GM03348 (cell line): ENCODE data around the gene SNORC.
"Not testable (repeated sequence)": the region's sequence is repeated elsewhere in the genome, so short reads cannot be mapped to it uniquely, and the experiment has no call there.

Experiments used
- DNase-seq: peaks from one replicate; pipeline ENCODE4 v3.0.0; 2012; ENCODE audit warnings: low spot score

Gene SNORC

DNA sequence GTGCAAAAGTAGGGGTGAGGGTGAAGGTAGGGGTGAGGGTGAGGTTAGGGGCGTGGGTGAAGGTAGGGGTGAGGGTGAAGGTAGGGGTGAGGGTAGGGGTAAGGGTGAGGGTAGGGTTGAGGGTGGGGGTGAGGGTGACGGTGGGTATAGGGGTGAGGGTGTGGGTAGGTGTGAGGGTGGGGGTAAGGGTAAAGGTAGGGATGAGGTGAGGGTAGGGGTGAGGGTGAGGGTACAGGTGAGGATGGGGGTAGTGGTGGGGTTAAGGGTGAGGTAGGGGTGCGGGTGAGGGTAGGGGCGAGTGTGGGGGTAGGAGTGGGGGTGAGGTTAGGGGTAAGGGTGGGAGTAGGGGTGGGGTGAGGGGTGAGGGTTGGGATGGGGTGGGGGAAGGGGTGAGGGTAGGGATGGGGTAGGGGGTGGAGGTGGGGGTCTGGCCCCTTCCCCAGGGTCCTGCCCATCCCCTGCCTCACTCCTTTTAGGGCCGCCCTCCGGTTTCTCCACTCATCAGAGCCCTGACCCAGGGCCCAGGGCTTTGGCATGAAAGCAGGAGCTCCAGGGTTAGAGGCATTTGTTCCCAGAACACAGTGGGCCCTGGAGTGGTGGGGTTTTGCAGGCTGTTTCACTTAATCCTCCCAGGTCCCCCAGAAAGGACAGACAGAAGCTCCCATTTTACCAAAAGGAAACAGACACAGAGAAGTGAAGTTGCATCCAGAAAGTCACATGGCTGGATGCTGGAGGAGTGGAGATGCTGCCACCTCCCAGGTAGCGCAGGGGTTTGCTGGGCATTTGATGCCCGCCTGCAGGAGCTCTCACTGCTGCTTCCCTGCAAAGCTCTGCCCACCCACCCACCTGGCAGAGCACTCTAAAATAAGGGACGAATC lies 26.9 kb downstream of the SNORC start:
- DNase-seq, result no peak

DNA sequence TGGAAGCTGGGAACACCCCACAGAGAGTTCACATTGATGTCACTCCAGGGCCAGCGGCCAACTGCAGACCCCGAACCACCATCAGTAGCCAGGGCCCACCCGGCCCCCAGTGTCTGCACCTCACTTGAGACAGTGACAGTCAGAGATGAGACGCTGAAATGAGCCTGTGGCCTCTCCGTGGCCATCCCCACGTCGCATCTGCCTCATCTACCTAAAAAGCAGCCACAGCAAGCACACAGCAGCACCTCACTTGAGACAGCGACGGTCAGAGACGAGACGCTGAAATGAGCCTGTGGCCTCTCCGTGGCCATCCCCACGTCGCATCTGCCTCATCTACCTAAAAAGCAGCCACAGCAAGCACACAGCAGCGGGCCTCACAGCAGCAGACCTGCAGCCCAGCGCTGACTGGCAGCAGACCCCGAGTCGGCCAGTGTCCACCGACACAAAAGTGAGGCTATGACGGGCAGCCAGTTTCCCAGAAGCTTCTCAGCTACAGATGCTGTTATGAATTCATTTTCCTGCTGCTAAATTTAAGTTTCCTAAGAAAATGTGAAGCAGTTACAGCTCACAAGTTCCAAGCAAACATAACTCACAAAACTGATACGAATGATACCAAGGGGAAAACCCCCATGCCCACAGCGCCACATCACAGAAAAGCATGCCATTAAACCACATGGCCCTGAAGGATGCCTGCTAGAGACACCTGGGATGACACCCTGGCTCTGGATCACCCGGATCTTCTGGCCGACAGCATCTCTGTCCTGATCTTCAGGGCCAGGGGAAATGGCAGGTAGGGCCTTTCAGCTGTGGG lies 27.7 kb downstream of the SNORC start:
- DNase-seq, result no peak

DNA sequence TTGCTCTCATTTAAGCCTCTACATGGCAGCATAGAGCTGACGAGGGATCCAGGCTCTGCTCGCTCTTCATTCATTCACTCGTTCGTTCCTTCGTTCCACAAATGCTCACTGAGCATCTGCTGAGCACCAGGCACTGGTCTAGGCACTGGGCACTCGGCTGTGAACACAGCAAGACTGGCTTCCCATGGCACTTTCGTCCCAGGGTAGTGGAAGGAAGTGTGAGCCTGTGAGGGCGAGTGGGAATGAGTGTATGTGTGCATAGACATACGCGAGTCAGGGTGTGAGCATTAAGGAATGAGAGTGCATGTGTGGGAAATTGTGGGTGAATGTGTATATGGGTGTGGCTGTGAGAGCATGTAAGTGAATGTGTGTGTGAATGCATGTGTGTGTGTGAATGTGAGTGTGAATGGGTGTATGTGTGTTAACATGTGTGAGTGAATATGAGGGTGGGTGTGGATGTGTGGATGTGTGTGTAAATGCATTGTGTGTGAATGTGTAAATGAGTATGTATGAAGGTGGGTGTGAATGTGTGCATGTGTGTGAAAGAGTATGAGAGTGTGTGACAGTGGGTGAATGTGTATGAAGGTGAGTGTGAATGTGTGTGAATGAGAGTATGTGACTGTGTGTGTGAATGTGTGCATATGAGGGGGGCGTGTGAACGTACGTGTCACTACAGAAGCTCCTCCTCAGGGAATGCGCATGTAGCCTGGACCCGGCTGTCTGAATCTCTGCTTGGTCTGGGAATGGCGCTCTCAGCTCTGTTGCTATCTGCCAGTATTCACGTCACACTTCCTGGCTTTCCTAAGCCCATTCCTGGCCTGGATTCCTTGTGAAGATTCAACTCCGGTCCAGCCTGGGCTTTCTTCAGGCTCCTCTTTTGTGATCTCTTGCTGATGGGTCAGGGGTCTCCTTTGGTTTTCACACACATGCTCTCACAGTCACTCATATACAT lies 28.8 kb downstream of the SNORC start:
- peak; percentile 37 for DNase-seq

DNA sequence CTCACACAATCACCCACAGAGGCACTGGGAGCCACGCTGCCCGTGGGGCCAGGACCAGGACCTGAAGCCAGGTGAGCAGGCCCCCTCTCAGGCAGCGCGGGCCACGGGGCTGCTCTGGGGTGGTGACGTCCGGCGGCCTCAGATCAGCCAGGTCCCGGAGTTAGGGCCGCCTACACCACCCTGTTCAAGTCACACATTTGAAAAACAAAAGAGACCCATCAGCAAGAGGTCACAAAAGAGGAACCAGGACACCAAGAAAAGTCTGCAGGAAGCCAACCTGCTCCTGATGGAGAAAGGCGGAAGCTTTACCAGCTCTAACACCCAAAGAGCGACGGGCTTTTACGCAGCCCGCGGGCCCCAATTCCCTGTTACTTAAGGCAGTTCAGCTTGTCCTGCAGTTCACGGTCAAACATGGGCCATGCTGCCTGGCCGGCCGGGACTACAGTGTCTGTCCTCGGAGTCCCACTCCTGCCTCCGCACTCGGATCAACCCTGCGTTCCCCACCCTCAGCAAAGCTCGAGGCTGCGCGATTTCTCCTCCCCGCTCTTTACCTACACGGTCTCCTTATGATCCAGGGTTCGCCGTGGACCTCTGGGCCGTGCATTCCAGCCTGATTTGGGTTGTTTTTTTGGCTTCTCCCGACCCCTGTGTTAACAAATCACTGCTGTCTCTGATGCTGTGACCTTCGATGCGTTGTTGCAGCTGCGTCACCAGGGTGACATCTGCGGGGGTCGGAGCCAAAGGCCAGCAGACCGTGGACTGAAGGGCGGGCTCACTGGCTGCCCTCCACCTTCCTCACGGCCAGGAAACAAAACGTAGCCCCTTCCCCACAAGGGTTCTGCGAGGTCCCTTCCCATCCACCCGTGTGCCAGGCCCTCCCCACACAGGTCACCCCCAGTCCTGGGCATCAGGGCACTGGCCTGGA lies 31.0 kb downstream of the SNORC start:
- no peak for DNase-seq

DNA sequence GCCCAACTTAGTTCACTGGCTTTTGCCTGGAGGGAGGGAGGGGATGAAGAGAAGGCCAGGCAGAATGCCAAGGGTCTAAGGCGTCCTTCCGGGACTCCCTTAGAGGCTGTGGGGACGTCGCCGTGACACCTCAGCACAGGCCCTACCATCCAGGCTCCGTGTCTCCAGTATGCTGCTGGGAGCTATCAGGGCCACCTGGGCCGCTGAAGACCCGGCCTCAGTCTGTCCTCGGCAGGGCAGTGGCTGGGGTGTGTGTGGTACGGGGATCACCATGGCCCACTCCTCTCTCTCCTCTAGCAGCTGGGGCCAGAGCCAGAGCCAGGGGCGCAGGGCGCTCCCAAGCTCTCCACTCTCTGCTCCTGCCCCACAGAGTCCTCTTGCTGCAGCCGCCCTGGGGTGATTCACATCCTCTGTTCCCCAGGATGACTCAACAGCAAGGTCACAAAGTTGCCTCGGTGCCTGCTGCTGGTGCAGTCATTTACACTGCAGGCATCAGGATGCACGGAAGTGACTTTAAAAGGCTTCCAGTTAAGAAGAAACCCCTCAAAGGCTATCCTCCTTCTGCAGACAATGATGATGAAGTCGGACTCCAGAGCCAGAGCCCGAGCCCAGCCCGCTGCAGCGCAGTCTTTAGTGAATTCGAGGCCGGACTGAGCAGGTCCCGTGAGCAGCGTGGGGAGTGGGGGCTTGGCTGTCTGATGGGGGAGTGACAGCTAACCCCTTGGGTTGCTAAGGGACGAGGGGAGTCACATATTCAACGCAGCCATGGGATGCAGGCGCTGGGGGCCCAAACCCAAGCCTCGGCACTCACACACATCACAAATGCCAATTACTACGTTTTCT lies 31.9 kb downstream of the SNORC start:
- DNase-seq, result peak; percentile 94

DNA sequence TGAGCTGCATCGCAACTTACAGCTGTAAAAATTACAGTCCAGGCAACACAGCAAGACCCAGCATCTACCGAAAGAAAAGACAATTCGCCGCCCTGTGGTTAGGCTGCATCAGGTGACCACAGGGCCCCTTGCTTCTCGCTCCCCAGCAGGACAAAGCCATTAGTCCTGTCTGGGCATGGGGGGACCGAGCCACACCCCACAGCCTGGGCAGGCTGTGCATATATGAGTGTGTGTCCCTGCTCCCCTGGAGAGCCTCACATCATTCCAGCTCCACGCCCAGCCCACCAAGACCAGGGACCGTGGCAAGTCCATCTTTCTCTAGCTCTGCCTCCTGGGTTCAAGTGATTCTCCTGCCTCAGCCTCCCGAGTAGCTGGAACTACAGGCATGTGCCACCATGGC lies 33.9 kb downstream of the SNORC start:
- no peak for DNase-seq

DNA sequence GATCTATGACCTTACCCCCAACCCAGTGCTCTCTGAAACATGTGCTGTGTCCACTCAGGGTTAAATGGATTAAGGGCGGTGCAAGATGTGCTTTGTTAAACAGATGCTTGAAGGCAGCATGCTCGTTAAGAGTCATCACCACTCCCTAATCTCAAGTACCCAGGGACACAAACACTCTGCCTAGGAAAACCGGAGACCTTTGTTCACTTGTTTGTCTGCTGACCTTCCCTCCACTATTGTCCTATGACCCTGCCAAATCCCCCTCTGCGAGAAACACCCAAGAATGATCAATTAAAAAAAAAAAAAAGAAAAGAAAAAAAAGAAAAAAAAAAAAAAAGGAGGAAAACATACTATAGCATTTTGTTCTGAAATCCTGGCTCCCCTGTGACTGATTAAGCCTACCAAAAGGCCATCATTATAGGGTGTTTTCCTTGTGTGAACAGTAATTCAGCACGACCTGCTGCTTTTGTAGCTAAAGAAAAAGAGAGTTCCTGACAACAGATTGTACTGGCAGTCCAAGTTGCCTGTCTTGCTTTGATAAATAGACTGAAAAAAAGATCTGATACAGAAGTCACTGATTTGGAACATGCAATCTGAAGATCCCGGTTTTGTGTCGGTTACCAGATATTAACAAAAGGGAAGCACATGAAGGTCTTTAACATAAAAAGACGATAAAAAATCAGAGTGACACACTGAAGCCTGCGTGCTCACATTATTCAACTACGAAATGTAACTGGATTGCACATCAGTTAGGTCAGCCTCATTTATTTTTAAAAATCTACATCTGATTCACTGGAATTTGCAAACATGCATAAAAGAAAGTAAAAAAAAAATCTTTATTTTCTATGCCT lies 37.0 kb downstream of the SNORC start:
- DNase-seq, result not testable (repeated sequence)

DNA sequence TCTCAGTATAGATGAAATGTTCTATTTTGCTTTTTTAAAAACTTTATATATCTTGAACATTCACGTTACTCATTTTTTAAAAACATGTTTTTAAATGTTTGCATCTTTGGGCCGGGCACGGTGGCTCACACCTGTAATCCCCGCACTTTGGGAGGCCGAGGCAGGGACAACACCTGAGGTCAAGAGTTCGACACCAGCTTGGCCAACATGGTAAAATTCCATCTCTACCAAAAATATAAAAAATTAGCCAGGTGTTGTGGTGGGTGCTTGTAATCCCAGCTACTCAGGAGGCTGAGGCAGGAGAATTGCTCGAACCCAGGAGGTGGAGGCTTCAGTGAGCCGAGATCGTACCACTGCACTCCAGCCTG lies 37.6 kb downstream of the SNORC start:
- DNase-seq, result not testable (repeated sequence)

DNA sequence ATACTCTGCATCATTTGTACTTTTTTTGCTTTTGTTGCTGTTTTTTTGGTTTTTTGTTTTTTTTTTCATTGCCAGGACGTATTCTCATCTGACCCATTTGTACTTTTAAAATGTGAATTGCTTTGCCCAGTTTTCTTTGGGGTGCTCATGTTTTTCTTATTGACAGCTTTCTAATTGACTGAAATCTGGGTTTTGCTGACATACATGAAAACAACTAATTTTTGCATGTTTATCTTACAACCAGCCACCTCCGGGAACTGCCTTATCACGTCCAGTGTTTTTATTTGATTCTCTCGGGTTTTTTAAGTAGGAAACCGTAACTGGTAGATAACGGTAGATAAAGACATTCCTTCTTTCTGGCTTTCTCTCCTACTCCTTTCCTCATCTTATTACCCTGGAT lies 38.6 kb downstream of the SNORC start:
- no peak for DNase-seq

DNA sequence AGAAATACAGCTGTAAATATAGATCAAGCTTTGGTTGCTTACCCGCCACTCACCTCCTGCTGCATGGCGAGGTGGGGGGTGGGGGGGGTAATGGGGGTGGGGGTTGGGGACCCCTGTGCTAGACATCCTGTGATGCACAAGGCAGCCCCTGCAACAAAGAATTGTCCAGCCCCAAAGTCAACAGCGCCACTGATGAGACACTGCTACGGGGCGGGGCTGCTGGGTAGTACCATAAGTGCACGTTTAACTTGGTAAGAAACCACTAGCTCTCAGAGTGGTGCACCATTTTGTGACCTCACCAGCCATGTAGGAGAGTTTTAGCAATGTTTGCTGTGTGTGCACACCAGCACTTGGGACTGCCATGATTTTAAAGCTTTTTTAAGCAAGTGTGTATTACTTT lies 40.3 kb downstream of the SNORC start:
- DNase-seq, result no peak

DNA sequence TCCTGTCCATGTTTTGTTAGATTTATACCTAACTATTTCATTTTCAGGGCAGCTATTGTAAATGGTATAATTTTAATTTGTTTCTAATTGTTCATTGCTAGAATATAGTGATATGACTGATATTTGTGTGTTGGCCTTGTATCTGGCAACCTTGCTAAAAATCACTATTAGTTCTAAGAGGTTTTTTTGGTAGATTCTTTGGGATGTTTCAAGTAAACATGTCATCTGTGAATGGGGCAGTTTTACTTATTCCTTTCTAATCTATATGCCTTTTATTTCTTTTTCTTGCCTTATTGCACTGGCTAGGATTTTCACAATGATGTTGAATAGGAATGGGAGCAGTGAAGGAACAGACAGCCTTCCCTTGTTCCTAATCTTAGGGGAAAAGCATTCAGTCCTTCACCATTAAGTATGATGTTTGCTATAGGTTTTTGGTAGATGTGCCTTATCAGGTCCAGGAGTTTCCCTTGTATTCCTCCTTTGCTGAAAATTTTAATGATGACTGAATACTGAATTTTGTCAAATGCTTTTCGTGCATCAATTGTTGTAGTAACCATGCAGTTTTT lies 41.7 kb downstream of the SNORC start:
- DNase-seq, result no peak

DNA sequence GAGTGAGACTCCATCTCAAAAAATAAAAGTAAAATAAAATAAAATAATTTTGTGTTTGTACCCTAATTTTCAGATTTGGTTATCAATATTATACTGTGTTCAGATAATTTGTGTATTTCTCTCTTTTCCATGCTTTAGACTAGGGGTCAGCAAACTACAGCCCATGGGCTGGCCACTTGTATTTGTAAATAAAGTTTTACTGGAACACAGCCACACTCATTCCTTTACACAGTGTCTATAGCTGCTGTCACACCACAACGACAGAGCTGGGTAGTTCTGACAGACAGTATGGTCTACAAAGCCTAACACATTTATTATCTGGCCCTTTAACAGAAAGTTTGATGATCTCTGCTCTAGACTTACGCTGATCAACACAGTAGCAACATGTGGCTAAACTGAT lies 43.8 kb downstream of the SNORC start:
- no peak for DNase-seq

DNA sequence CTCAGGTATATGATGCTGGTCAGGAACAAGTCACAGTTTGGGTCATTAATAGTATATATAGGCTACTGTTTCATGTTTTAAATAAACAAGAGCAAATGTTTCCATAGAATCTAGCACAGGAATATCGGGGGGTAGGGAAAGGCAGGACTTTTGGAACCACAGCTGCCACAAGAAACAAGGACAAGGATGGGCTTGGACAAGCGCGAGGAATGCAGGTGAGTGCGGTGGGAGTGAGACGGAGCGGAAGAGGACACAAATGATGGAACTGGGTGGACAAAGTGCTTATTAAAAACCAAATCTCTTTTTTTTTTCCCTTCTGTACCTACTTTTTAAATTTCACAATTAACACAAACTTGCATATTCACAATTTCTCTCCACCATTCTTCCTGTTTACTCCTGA lies 49.1 kb downstream of the SNORC start:
- no peak for DNase-seq

DNA sequence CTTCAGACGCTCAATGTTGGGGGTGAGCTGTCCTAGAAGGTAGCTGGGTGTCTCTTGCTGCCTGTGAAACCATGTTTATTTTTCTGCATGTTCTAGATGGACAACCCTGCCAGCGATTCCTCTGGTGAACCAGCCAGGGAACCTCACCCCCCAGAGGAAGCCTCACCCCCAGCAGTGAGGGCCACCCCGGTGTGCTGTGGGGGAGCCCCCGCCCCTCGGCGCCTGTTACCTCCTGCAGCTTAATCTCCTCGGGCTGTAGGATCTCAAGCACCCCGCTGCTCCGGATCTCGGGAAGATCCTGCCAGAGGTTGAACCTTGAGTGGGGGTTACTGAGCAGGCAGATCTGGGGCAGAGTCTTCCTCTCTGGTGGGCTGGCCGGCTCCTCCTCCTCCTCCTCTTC lies 50.0 kb downstream of the SNORC start:
- no peak for DNase-seq

DNA sequence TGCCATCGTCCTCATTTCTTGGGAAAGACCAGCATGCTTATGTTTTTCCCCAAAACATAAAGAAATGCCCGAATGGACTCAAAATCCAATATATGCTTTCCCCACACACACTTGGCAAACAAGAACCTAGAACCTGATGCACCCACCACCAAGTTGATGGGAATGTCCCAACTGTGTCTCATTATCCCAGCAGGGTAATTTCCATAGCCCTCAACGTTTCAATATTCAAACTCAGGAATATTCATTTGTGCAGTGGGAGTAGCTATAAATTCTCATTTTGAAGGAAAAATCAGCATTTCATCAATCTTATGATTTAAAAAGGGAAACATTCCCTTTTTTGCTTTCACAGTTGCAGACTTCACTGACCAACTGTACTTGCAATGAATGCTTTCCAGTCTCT lies 50.7 kb downstream of the SNORC start:
- no peak for DNase-seq

DNA sequence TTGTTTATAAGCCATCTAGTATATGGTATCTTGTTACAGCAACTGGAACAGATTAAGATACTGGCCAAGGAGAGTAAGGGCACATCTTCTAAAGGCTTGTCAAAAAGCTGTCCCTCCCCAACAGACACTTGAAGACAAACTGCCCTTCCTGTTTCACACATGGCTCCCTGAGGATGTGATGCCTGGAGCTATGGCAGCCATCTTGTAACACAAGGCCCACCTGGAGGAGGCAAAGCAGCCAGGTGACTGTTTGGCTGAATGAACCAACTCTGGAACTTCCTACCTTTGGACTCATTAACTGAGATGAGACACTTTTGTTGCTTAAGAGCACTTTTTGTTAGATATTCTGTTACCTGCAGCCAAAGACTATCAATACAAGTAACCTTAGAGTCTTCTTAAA lies 54.4 kb downstream of the SNORC start:
- DNase-seq, result no peak

DNA sequence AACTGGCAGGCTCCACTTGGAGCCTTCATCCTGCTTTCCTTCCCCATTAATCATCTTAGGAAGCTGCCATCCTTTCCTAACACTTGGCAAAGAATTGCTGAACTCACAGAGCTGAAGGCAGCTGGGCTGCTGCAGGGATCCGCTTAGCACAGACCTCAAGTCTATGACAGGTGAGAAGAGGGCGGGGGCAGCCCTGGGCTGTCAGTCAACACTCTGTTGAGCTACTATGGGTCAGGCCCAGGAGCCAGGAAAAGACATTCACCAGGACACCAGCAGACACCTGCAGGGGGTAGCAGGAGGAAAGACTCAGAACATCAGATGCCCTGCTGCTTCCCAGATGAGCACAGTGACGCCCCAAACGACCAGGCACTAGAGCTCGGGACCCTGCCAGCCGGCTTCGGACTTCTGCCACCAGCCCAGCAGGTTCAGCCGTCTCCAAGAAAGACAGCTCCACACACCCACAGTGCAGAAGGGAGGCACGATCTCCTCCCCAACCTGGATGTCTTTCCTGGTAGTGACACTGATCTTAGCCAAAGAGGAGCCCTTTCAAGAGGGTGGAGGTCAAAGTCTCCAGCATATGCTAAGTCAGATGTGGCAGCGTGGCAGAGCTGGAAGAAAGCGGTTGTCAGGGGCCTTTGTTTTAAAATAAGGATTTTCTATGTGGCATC lies 55.2 kb downstream of the SNORC start:
- no peak for DNase-seq

DNA sequence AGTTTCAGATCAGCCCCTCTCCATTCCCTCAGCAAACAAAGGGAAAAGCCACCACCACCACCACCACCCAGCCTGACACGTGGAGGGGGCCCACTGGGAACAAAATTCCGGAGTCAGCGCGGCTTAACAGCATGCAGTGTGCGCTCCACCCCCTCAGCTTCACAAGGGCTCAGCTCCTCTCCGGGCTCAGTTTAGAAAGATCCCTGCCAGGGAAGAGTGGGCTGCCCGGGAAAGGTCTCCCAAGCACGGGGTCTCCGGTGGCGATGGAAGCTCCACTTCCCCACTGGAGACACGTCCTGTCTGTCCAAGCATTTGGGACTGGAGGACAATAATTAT lies 55.7 kb downstream of the SNORC start:
- no peak for DNase-seq
